Neural crest cell (in vitro differentiated cells): ENCODE results near the gene HRH3. TPM values are rescaled to one million over a fixed set of nuclear protein-coding genes. Genes with fewer than 3 reads are reported as not detected.

Experiments
- DNase-seq: peaks from one replicate; pipeline ENCODE4 v3.0.0; 2021; ENCODE audit warnings: low read depth, mixed read lengths, low spot score
- H3K27ac Mint-ChIP-seq: one replicate; pipeline ENCODE4 v1.8.0; 2021; ENCODE audit warnings: mild to moderate bottlenecking, mixed read lengths; ENCODE audit not compliant: unreplicated experiment
- H3K27me3 Mint-ChIP-seq: 2 replicates; pipeline ENCODE4 v1.8.0; 2021; ENCODE audit warnings: low read depth, mild to moderate bottlenecking, mixed read lengths
- H3K36me3 Mint-ChIP-seq: 2 replicates; pipeline ENCODE4 v1.8.0; 2021; ENCODE audit warnings: low read depth, mild to moderate bottlenecking, mixed read lengths
- H3K4me1 Mint-ChIP-seq: 2 replicates; pipeline ENCODE4 v1.8.0; 2021; ENCODE audit warnings: mixed read lengths
- H3K4me3 Mint-ChIP-seq: one replicate; pipeline ENCODE4 v1.8.0; 2021; ENCODE audit warnings: mild to moderate bottlenecking, mixed read lengths
- H3K9me3 Mint-ChIP-seq: 2 replicates; pipeline ENCODE4 v1.8.0; 2021; ENCODE audit warnings: mixed read lengths
- total RNA-seq: library from RNA; stranded (reverse); gene quantifications from 2 replicates; pipeline ENCODE4 v1.2.1, GENCODE V29; 2021
- TF ChIP-seq, protein P1 (sequence below): fragments of 200-600 bp; sonication (generic); conservative IDR thresholded peaks from 2 replicates; pipeline ENCODE4 v1.5.0; 2021; ENCODE audit warnings: antibody characterized with exemption, mild to moderate bottlenecking

Gene HRH3
- total RNA-seq, 1 donor from 2014 or later = 0.75 TPM

DNA sequence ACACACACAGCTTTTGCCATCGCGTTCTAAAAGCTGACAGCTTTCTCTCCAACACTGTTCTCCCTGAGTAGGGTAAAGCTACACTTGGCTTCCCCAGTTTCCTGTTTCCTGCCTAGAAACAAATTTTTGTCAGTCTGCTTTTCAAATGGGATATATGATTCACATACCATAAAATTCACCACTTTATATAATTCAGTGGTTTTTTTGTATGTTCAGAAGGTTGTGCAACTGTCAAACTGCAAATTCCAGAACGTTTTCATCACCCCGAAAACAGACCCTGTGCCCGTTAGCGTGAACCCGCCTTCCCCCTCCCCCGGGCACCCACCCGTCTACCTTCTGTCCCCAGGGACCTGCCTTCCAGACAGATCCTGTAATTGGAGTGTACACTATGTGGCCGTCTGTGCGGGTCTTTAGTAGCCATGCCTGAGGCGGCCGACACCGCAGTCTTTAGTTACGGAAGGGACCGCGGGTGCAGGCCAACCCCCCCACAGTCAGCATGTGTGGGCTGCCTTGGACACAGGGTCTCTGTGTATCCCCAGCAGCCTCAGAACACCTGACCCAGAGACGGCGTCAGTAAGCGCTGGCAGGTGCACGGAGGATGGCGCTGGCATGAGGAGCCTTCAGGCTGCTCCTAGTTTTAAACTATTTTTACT lies 16.6 kb downstream of the HRH3 start:
- peaks cover 15% of the 10 kb centered on the region for H3K36me3 Mint-ChIP-seq
- no peak overlapping the region for H3K4me3 Mint-ChIP-seq
- peaks cover 2% of the 10 kb centered on the region for H3K4me1 Mint-ChIP-seq
- TF ChIP-seq, protein P1, sequence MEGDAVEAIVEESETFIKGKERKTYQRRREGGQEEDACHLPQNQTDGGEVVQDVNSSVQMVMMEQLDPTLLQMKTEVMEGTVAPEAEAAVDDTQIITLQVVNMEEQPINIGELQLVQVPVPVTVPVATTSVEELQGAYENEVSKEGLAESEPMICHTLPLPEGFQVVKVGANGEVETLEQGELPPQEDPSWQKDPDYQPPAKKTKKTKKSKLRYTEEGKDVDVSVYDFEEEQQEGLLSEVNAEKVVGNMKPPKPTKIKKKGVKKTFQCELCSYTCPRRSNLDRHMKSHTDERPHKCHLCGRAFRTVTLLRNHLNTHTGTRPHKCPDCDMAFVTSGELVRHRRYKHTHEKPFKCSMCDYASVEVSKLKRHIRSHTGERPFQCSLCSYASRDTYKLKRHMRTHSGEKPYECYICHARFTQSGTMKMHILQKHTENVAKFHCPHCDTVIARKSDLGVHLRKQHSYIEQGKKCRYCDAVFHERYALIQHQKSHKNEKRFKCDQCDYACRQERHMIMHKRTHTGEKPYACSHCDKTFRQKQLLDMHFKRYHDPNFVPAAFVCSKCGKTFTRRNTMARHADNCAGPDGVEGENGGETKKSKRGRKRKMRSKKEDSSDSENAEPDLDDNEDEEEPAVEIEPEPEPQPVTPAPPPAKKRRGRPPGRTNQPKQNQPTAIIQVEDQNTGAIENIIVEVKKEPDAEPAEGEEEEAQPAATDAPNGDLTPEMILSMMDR = no peak
- DNase-seq = no peak
- H3K9me3 Mint-ChIP-seq = no peaks in the 10 kb centered on the region
- no peaks in the 10 kb centered on the region for H3K27me3 Mint-ChIP-seq
- no peak overlapping the region for H3K27ac Mint-ChIP-seq

DNA sequence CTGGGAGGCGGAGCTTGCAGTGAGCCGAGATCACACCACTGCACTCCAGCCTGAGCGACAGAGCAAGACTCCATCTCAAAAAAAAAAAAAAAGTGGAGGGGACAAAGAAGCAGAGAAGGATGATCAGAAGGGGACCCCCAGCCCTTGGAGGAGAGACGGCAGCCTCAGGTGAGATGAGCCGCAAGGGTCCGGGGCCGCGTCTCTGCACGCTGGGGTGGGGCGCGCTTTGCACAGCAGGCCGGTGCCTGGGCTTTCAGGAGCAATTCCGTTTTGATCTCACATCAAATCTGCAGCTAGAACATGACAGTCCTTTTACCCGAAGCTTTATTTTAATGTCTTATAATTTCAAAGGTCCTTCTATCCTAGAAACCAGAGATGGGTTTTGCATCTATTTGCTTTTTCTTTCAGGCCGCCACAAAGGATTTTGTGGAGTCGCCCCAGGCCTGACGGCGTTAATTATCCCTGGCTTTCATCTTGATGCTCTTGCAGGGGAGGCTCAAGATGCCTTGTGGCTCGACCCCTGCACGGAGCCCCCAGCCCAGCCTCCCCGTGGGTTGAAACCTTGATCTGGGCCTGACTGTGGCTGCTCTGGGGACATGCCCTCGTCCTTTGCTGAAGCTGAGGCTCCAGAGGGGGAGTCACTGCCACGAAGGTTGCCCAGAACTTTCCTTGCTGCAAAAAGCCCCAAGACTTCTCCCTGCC lies 17.3 kb downstream of the HRH3 start:
- H3K27me3 Mint-ChIP-seq = no peaks in the 10 kb centered on the region
- DNase-seq = no peak
- no peak overlapping the region for H3K4me3 Mint-ChIP-seq
- no peaks in the 10 kb centered on the region for H3K9me3 Mint-ChIP-seq
- peaks cover 15% of the 10 kb centered on the region for H3K36me3 Mint-ChIP-seq
- no peak overlapping the region for H3K27ac Mint-ChIP-seq
- TF ChIP-seq, protein P1 = no peak
- peaks cover 8% of the 10 kb centered on the region for H3K4me1 Mint-ChIP-seq

DNA sequence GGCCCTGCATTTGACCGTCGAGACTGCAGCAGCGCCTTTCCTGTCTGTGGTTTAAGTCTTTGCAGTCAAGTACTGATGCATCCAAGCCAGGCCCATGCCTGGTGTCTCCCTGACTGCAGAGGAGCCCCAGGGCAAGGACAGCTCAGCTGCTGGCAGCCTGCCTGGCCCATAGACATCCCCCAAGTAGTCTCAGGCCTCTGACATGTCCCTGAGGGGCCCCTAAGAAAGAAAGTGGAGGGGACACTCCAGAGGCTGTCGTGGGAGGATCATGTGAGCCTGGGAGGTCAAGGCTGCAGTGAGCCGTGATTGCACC lies 18.0 kb downstream of the HRH3 start:
- Mint-ChIP-seq H3K27ac (no peak overlapping the region), H3K27me3 (no peaks in the 10 kb centered on the region), H3K4me3 (no peak overlapping the region), H3K4me1 (peaks cover 8% of the 10 kb centered on the region), H3K9me3 (no peaks in the 10 kb centered on the region), H3K36me3 (peaks cover 15% of the 10 kb centered on the region)
- TF ChIP-seq, protein P1 = no peak
- DNase-seq = no peak

DNA sequence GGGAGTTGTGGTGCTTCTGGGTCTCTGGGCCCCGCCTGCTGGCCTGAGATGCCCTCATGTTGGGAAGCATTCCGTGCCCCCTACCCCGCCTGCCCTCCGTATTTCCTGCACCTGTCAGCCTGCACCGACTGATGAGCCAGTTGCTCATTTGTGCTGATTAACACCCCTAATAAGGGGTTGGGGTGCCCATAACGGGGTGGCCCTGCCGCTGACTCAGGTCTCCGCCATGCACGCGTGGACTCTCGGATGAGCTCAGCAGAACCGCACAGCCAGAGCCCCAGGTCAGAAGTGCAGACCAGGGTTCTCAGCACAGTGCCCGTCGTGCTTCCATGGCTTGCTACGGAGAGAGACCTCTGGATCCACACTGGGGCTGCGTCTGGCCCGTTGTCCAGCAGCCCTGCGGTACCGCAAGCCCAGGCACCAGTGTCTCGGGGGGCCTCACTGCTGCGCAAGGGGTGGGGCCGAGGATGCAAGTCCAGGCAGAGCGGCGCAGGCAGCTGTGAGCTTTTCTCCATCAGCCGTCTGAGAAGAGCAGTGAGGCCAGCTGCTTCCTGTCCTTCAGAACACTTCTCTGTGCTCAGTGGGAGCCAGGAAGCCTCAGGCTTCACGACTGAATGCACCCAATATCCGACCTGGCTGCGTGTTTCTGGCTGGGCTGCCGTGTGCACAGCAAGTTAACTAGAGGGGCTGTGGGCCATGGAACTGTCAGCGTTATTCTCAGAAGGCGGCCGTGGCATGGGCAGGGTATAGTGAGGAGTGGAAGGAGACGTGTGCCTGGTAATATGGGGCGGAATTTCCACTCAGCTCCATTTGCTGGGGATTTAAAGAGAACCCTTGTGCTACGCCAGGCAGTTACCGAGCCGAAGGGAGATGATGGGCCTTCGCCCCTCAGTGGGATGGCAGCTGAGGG lies 18.6 kb downstream of the HRH3 start:
- Mint-ChIP-seq H3K36me3 (peaks cover 15% of the 10 kb centered on the region), H3K27ac (no peak overlapping the region), H3K9me3 (no peaks in the 10 kb centered on the region), H3K4me1 (peaks cover 8% of the 10 kb centered on the region), H3K4me3 (no peak overlapping the region), H3K27me3 (no peaks in the 10 kb centered on the region)
- DNase-seq = no peak
- TF ChIP-seq, protein P1 = no peak

DNA sequence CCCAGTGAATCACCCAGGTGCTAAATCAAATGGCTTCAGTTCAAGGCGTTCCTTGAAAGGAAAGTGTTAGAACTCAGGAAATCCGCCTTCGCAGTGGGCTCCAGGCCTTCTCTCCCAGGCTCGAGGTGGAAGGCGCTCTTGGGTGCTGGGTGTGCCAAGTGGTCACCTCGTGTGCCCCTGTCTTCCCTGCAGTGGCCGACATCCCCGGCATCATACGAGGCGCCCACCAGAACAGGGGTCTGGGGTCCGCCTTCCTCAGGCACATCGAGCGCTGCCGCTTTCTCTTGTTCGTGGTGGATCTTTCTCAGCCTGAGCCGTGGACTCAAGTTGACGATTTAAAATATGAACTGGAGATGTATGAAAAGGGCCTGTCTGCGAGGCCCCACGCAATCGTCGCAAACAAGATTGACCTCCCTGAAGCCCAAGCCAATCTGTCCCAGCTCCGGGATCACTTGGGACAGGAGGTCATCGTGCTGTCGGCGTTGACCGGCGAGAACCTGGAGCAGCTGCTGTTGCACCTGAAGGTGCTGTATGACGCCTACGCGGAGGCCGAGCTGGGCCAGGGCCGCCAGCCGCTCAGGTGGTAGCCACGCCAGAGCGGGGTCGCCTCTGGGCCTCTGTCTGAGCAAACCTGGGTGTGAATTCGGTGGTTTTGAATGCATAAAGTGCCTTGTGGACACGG lies 19.4 kb downstream of the HRH3 start:
- Mint-ChIP-seq H3K4me3 (no peak overlapping the region), H3K4me1 (peaks cover 8% of the 10 kb centered on the region), H3K27ac (no peak overlapping the region), H3K27me3 (no peaks in the 10 kb centered on the region), H3K36me3 (peaks cover 15% of the 10 kb centered on the region), H3K9me3 (no peaks in the 10 kb centered on the region)
- DNase-seq = no peak
- TF ChIP-seq, protein P1 = no peak
